Stomach (tissue), 9 donors: Measurements from ENCODE around the gene RTCA. TPM values are rescaled to one million over a fixed set of nuclear protein-coding genes. Genes with fewer than 3 reads are reported as not detected.

ENCODE experiments used
- DNase-seq, 2 donors: peaks; one replicate each; pipeline versions ENCODE4 v3.0.0 to v3.0.0-alpha.2; 2013 to 2019
- H3K27ac ChIP-seq, 5 donors: fragments of 200-600 bp in 4 of 5; sonication (generic) in 4 of 5; one replicate each; pipeline ENCODE4 v1.5.1; 2013 to 2019; ENCODE audit warnings: mild to moderate bottlenecking in 1 of 5, moderate library complexity in 1 of 5
- H3K27me3 ChIP-seq, 3 donors: fragments of 200-600 bp; sonication (generic); one replicate each; pipeline ENCODE4 v1.5.1; 2017 to 2019; ENCODE audit warnings: mixed run types in 1 of 3
- H3K36me3 ChIP-seq, 4 donors: fragments of 200-600 bp; sonication (generic); 1 replicate in 3 of 4; 2 replicates in 1 of 4; pipeline ENCODE4 v1.5.1; 2016 to 2019
- H3K4me1 ChIP-seq, 4 donors: fragments of 200-600 bp; sonication (generic); one replicate each; pipeline ENCODE4 v1.5.1; 2016 to 2019
- H3K4me3 ChIP-seq, 4 donors: fragments of 200-600 bp; sonication (generic) in 3 of 4; one replicate each; pipeline ENCODE4 v1.5.1; 2016 to 2019; ENCODE audit warnings: mild to moderate bottlenecking in 1 of 4
- H3K9me3 ChIP-seq, 4 donors: fragments of 200-600 bp; sonication (generic); one replicate each; pipeline ENCODE4 v1.5.1; 2016 to 2019
- EP300 ChIP-seq: sonication (generic); formaldehyde crosslinking; IDR thresholded peaks from one replicate; pipeline ENCODE4 v1.6.1; 2017; ENCODE audit warnings: antibody characterized with exemption
- POLR2A ChIP-seq, 4 donors: fragments of 450-650 bp; IDR thresholded peaks; one replicate each; pipeline ENCODE4 v1.6.1; 2016; ENCODE audit warnings: antibody characterized with exemption in 4 of 4, control low read depth in 2 of 4, mild to moderate bottlenecking in 1 of 4, moderate library complexity in 1 of 4
- POLR2AphosphoS5 ChIP-seq, 3 donors: sonication (generic); formaldehyde crosslinking; IDR thresholded peaks; one replicate each; pipeline ENCODE4 v1.6.1; 2016; ENCODE audit warnings: antibody characterized with exemption in 3 of 3
- WGBS, 5 donors: extraction: QIAGEN DNeasy Blood & Tissue Kit in 3 of 5; methylation state at CpG; one replicate each; pipeline versions ENCODE4 v1.1.5 to v1.1.7; 2013 to 2018; 5-methylcytosine and 5-hydroxymethylcytosine counted together
- intact Hi-C: fragments of 100-400 bp; cut with DNase I; formaldehyde crosslinking; loops from one replicate; pipeline ENCODE4 v1.15.1; 2023; ENCODE audit warnings: low total_unique reads
- polyA plus RNA-seq, 3 donors: library from polyadenylated mRNA; stranded (reverse); fragments of 200-250 nt; gene quantifications; one replicate each; pipeline ENCODE4 v1.2.3, GENCODE V29; 2013
- total RNA-seq, 5 donors: library from RNA; depleted of rRNA; stranded (reverse); fragments of >200 nt; gene quantifications; one replicate each; pipeline versions ENCODE4 v1.1.0 to v1.2.3, GENCODE V29; 2014 to 2016
- TF ChIP-seq, protein P1 (sequence below), 7 experiments: fragments of 450-650 bp in 4 of 7; fragments of 200-600 bp in 3 of 7; sonication (generic) in 3 of 7; IDR thresholded peaks; one replicate each; pipeline ENCODE4 v1.5.1; 2016 to 2019; ENCODE audit warnings: antibody characterized with exemption in 7 of 7, control low read depth in 2 of 7, mild to moderate bottlenecking in 1 of 7
- donor health status: healthy with polysubstance abuse.
- donor health status: Bipolar disorder and iron deficiency.
- donor health status: healthy.

The RTCA gene
- total and polyA plus RNA-seq, 8 donors, result 16.5 to 51.9 (median 22.3) TPM

GRCh38 chr1:100321100-100321493 is 55.1 kb downstream of the RTCA start:
- intact Hi-C loops, result no loop called here
- peaks cover 0 to 18% (median 8%) of the 10 kb centered on the region in 4 donors for H3K9me3 ChIP-seq
- H3K4me1 ChIP-seq, result peaks cover 5 to 15% (median 7%) of the 10 kb centered on the region in 4 donors
- no peak overlapping the region for H3K4me3 ChIP-seq
- TF ChIP-seq POLR2A (IDR thresholded peaks at IDR 0.05) (no peak), EP300 (no peak), POLR2AphosphoS5 (IDR thresholded peaks at IDR 0.05) (no peak)
- TF ChIP-seq, protein P1, sequence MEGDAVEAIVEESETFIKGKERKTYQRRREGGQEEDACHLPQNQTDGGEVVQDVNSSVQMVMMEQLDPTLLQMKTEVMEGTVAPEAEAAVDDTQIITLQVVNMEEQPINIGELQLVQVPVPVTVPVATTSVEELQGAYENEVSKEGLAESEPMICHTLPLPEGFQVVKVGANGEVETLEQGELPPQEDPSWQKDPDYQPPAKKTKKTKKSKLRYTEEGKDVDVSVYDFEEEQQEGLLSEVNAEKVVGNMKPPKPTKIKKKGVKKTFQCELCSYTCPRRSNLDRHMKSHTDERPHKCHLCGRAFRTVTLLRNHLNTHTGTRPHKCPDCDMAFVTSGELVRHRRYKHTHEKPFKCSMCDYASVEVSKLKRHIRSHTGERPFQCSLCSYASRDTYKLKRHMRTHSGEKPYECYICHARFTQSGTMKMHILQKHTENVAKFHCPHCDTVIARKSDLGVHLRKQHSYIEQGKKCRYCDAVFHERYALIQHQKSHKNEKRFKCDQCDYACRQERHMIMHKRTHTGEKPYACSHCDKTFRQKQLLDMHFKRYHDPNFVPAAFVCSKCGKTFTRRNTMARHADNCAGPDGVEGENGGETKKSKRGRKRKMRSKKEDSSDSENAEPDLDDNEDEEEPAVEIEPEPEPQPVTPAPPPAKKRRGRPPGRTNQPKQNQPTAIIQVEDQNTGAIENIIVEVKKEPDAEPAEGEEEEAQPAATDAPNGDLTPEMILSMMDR (IDR thresholded peaks at IDR 0.05), result no peak
- H3K27me3 ChIP-seq, result no peaks in the 10 kb centered on the region
- no peaks in the 10 kb centered on the region for H3K36me3 ChIP-seq
- DNase-seq, result no peak
- H3K27ac ChIP-seq, result no peak overlapping the region
- 88 to 92% (median 90%) methylated on average over 7 of the region's 7 CpGs for WGBS, 5 donors

DNA sequence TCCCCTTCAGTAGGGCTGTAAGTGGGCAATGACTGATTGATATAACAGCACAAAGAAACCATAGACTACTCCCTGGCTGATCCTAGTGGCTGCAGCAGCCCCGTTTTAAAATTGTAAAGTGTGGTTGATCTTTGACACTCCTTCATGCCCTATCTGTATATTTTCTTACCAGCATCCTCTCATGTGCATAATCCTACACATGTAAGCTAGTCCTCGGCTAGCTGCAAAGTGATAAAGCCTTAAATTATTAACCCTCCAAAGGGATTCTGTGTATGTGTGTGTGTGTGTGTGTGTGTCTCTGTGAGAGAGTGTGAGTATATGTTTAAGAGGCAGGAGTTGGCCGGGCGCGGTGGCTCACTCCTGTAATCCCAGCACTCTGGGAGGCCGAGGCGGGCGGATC is 55.5 kb downstream of the RTCA start:
- no peak overlapping the region for H3K27ac ChIP-seq
- intact Hi-C loops, result no loop called here
- peaks cover 5 to 15% (median 7%) of the 10 kb centered on the region in 4 donors for H3K4me1 ChIP-seq
- H3K27me3 ChIP-seq, result no peaks in the 10 kb centered on the region
- TF ChIP-seq EP300 (no peak), POLR2AphosphoS5 (IDR thresholded peaks at IDR 0.05) (no peak), POLR2A (IDR thresholded peaks at IDR 0.05) (no peak)
- TF ChIP-seq, protein P1 (IDR thresholded peaks at IDR 0.05), result no peak
- H3K4me3 ChIP-seq, result no peak overlapping the region
- no peak for DNase-seq
- peaks cover 0 to 16% (median 7%) of the 10 kb centered on the region in 4 donors for H3K9me3 ChIP-seq
- H3K36me3 ChIP-seq, result no peaks in the 10 kb centered on the region
- WGBS, 5 donors, result 76 to 85% (median 83%) methylated on average over 8 of the region's 8 CpGs

GRCh38 chr1:100322436-100323211 is 56.6 kb downstream of the RTCA start:
- TF ChIP-seq POLR2A (IDR thresholded peaks at IDR 0.05), result no peak
- TF ChIP-seq POLR2AphosphoS5 (IDR thresholded peaks at IDR 0.05), result no peak
- no peak for TF ChIP-seq EP300
- TF ChIP-seq, protein P1 (IDR thresholded peaks at IDR 0.05), result no peak
- intact Hi-C loops, result no loop called here
- H3K4me1 ChIP-seq, result peaks cover 5 to 15% (median 7%) of the 10 kb centered on the region in 4 donors
- H3K36me3 ChIP-seq, result no peaks in the 10 kb centered on the region
- no peaks in the 10 kb centered on the region for H3K27me3 ChIP-seq
- peak in 1 of 2 donors; percentile 21 for DNase-seq
- no peak overlapping the region for H3K4me3 ChIP-seq
- H3K27ac ChIP-seq, result peak overlapping the region in 1 of 5 donors; percentile 27
- H3K9me3 ChIP-seq, result peaks cover 0 to 16% (median 7%) of the 10 kb centered on the region in 4 donors
- WGBS, 5 donors, result 35 to 64% (median 46%) methylated on average over 1 of the region's 1 CpG

DNA sequence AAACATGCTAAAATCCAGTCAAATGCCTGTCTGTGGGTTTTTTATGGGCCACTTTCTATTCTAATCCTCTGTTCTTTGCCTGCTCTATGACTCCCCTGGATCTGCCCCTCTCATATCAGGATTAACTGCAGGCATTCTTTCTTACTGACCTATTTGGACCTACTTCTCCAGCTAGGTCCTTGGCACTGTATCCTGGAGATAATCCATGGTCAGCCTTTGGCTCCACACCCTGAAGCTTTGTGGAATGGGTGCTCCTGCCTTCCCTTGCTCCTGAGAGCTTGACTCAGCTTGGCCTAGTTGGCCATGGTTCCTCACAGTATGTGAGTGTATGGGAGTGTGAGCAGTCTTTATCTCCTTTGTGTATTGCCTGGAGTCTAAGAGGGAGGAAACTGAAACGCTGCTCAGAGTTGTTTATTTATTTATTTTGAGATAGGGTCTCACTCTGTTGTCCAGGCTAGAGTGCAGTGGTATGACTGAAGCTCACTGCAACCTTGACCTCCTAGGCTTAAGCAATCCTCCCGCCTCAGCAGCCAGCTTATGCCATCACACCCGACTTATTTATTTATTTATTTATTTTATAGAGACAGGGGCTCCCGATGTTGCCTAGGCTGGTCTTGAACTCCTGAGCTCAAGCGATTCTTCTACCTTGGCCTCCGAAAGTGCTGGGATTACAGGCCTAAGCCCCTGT is 57.5 kb downstream of the RTCA start:
- H3K36me3 ChIP-seq, result no peaks in the 10 kb centered on the region
- peak; percentile 4 to 31 for DNase-seq
- peak overlapping the region in 3 of 5 donors; percentile 23 to 35 (median 27) for H3K27ac ChIP-seq

More for the DNA sequence above, 57.5 kb downstream of the RTCA start:
- TF ChIP-seq POLR2AphosphoS5 (IDR thresholded peaks at IDR 0.05), result peak in 1 of 3 donors; percentile 9
- no peak for TF ChIP-seq EP300
- TF ChIP-seq POLR2A (IDR thresholded peaks at IDR 0.05), result no peak
- intact Hi-C loops, result no loop called here
- peaks cover 5 to 15% (median 7%) of the 10 kb centered on the region in 4 donors for H3K4me1 ChIP-seq
- H3K4me3 ChIP-seq, result no peak overlapping the region
- no peaks in the 10 kb centered on the region for H3K27me3 ChIP-seq
- H3K9me3 ChIP-seq, result peaks cover 0 to 16% (median 7%) of the 10 kb centered on the region in 4 donors
- 78 to 85% (median 82%) methylated on average over 6 of the region's 6 CpGs for WGBS, 5 donors
